PC-3 (cell line): ENCODE measurements around the gene RBM20. TPM values are rescaled to one million over a fixed set of nuclear protein-coding genes. Genes with fewer than 3 reads are reported as not detected.

Source experiments
- ATAC-seq: fragments of 200-7000 bp; cut with Tn5 transposase; 2 replicates; pipeline ENCODE4 v1.9.1; 2020; ENCODE audit warnings: mild to moderate bottlenecking, moderate library complexity
- BruUV-seq: library from RNA; stranded (reverse); fragments of 400-500 nt; replicated peaks from 2 replicates; lab custom pipeline; 2021; lab: Mats Ljungman, UMichigan
- CTCF ChIA-PET: fragments of 300-600 bp; sonication (Branson Sonifier 250); formaldehyde crosslinking; loops from one replicate; lab custom pipeline; 2022; ENCODE audit warnings: antibody characterized with exemption; lab: Charles Lee
- POLR2A ChIA-PET: fragments of 300-600 bp; sonication (Branson Sonifier 250); formaldehyde crosslinking; loops from one replicate; lab custom pipeline; 2022; ENCODE audit warnings: antibody characterized with exemption; ENCODE audit not compliant: unreplicated experiment; lab: Charles Lee
- DNase-seq: peaks from one replicate; pipeline ENCODE4 v3.0.0-alpha.2; 2015
- H2AFZ ChIP-seq: fragments of 300-600 bp; sonication (generic); 2 replicates; pipeline ENCODE4 v1.6.0; 2016; ENCODE audit warnings: antibody characterized with exemption, low read length
- H3F3A ChIP-seq: fragments of 300-600 bp; sonication (generic); one replicate; pipeline ENCODE4 v1.6.0; 2017; ENCODE audit warnings: antibody characterized with exemption, low read length, control low read depth, mild to moderate bottlenecking; ENCODE audit not compliant: unreplicated experiment
- H3K27ac ChIP-seq: fragments of 300-600 bp; sonication (generic); 2 replicates; pipeline ENCODE4 v1.5.1; 2016; ENCODE audit warnings: mild to moderate bottlenecking, low read length
- H3K27me3 ChIP-seq: fragments of 300-600 bp; sonication (generic); 2 replicates; pipeline ENCODE4 v1.6.1; 2016; ENCODE audit warnings: low read length, mixed read lengths
- H3K36me3 ChIP-seq: fragments of 300-600 bp; sonication (generic); 2 replicates; pipeline ENCODE4 v1.6.1; 2016; ENCODE audit warnings: low read depth, mixed run types, low read length, mixed read lengths
- H3K4me1 ChIP-seq: fragments of 300-600 bp; sonication (generic); 2 replicates; pipeline ENCODE4 v1.5.1; 2016; ENCODE audit warnings: low read length; ENCODE audit not compliant: insufficient read depth
- H3K4me2 ChIP-seq: fragments of 300-600 bp; sonication (generic); 2 replicates; pipeline ENCODE4 v1.6.0; 2016; ENCODE audit warnings: low read length
- H3K4me3 ChIP-seq: fragments of 300-600 bp; sonication (generic); 2 replicates; pipeline ENCODE4 v1.5.1; 2016; ENCODE audit warnings: mild to moderate bottlenecking, low read length, mixed read lengths
- H3K79me2 ChIP-seq: fragments of 300-600 bp; sonication (generic); 2 replicates; pipeline ENCODE4 v1.6.1; 2017; ENCODE audit warnings: low read length, mixed read lengths
- H3K9ac ChIP-seq: fragments of 300-600 bp; sonication (generic); 2 replicates; pipeline ENCODE4 v1.6.0; 2016; ENCODE audit warnings: mild to moderate bottlenecking, low read length
- H3K9me2 ChIP-seq: fragments of 300-600 bp; sonication (generic); replicated peaks from 2 replicates; pipeline ENCODE4 v1.6.1; 2016; ENCODE audit warnings: mixed run types, low read length, mixed read lengths
- H3K9me3 ChIP-seq: fragments of 300-600 bp; sonication (generic); 2 replicates; pipeline ENCODE4 v1.6.1; 2016; ENCODE audit warnings: low read length, mixed read lengths
- H4K20me1 ChIP-seq: fragments of 300-600 bp; sonication (generic); 2 replicates; pipeline ENCODE4 v1.6.1; 2016; ENCODE audit warnings: low read length, mixed read lengths
- CTCF ChIP-seq: fragments of 300-600 bp; sonication (generic); conservative IDR thresholded peaks from 2 replicates; pipeline ENCODE4 v1.5.1; 2017; ENCODE audit warnings: antibody characterized with exemption, low read depth, mild to moderate bottlenecking, low read length
- EZH2 ChIP-seq: fragments of 300-600 bp; sonication (generic); IDR thresholded peaks from one replicate; pipeline ENCODE4 v1.6.1; 2017; ENCODE audit warnings: antibody characterized with exemption, mild to moderate bottlenecking, low read length; ENCODE audit not compliant: unreplicated experiment
- EZH2phosphoT487 ChIP-seq: fragments of 300-600 bp; sonication (generic); IDR thresholded peaks from 2 replicates; pipeline ENCODE4 v1.6.1; 2018; ENCODE audit warnings: mild to moderate bottlenecking, antibody characterized with exemption, low read length, borderline replicate concordance
- intact Hi-C: fragments of 100-400 bp; cut with micrococcal nuclease; formaldehyde crosslinking; loops from 2 replicates; pipeline ENCODE4 v1.9.0; 2023
- total RNA-seq: library from RNA; depleted of rRNA; stranded (reverse); fragments of >200 nt; gene quantifications from 2 replicates; pipeline ENCODE4 v1.2.3, GENCODE V29; 2014

Gene RBM20
- total RNA-seq, 1 experiment from 2014 or later = 0.40 TPM

GRCh38 chr10:110867807-110868465 is 223.8 kb downstream of the RBM20 start:
- no TSS peak for BruUV-seq
- CTCF ChIA-PET = no interaction called here
- no peak for ATAC-seq

GRCh38 chr10:110868981-110869380 is 224.8 kb downstream of the RBM20 start:
- Histone ChIP-seq H2AFZ (no peak overlapping the region), H3K79me2 (peaks cover 13% of the 10 kb centered on the region), H3K9ac (no peak overlapping the region), H3K27ac (no peak overlapping the region), H3K9me2 (no peaks in the 10 kb centered on the region), H3K4me1 (peaks cover 28% of the 10 kb centered on the region), H3K4me2 (no peak overlapping the region), H3K4me3 (no peak overlapping the region), H3K36me3 (no peaks in the 10 kb centered on the region), H3K9me3 (no peaks in the 10 kb centered on the region), H3F3A (no peaks in the 10 kb centered on the region), H4K20me1 (no peaks in the 10 kb centered on the region), H3K27me3 (no peaks in the 10 kb centered on the region)
- ChIA-PET POLR2A (no interaction called here), CTCF (no interaction called here)
- intact Hi-C loops = loop anchor here (5.0 kb wide), 1 partner anchor 47 kb away; no protein-coding TSS in a partner anchor
- no peak for ATAC-seq
- DNase-seq = no peak
- TF ChIP-seq EZH2 (no peak), EZH2phosphoT487 (no peak), CTCF (no peak)
- no TSS peak for BruUV-seq

More at GRCh38 chr10:110867807-110868465, 223.8 kb downstream of the RBM20 start:
- TF ChIP-seq EZH2phosphoT487 (no peak), CTCF (no peak), EZH2 (no peak)
- DNase-seq = no peak
- Histone ChIP-seq H3K4me3 (no peak overlapping the region), H3K4me2 (no peak overlapping the region), H2AFZ (no peak overlapping the region), H3K9me2 (no peaks in the 10 kb centered on the region), H3K4me1 (peaks cover 26% of the 10 kb centered on the region), H3K27ac (no peak overlapping the region), H3K79me2 (peaks cover 3% of the 10 kb centered on the region), H3K36me3 (no peaks in the 10 kb centered on the region), H3K9ac (no peak overlapping the region), H4K20me1 (no peaks in the 10 kb centered on the region), H3K9me3 (no peaks in the 10 kb centered on the region), H3F3A (no peaks in the 10 kb centered on the region), H3K27me3 (no peaks in the 10 kb centered on the region)
- POLR2A ChIA-PET = no interaction called here
- intact Hi-C loops = loop anchor here (5.0 kb wide), 1 partner anchor 46 kb away; no protein-coding TSS in a partner anchor

GRCh38 chr10:110870823-110871297 is 226.7 kb downstream of the RBM20 start:
- Histone ChIP-seq H3K4me2 (peak overlapping the region; percentile 99), H3K9ac (peak overlapping the region; percentile 80), H3K79me2 (peaks cover 24% of the 10 kb centered on the region), H3K27ac (peak overlapping the region; percentile 27), H3K4me3 (peak overlapping the region; percentile 86; the same call in 1 of the 2 replicates), H2AFZ (peak overlapping the region; percentile 82), H3K9me2 (no peaks in the 10 kb centered on the region), H3K4me1 (peaks cover 23% of the 10 kb centered on the region), H3K27me3 (no peaks in the 10 kb centered on the region), H3K9me3 (no peaks in the 10 kb centered on the region), H3K36me3 (no peaks in the 10 kb centered on the region), H4K20me1 (no peaks in the 10 kb centered on the region), H3F3A (no peaks in the 10 kb centered on the region)
- ATAC-seq = no peak
- TF ChIP-seq CTCF (no peak), EZH2 (no peak), EZH2phosphoT487 (no peak)
- DNase-seq = no peak
- ChIA-PET POLR2A (interaction anchor here (0.9 kb wide), 1 partner anchor 47 kb away, joined by 3 read pairs; no protein-coding TSS in a partner anchor), CTCF (no interaction called here)
- BruUV-seq = no TSS peak
- intact Hi-C loops = loop anchor here (5.0 kb wide), 1 partner anchor 124 kb away; no protein-coding TSS in a partner anchor
